IPS-20b (cell line): Measurements from ENCODE around the gene SLC30A4.

Experiments used
- H3K27ac ChIP-seq: one replicate; pipeline ENCODE4 v1.5.1; 2013; ENCODE audit warnings: low read length
- H3K27me3 ChIP-seq: 2 replicates; pipeline ENCODE4 v1.6.1; 2013; ENCODE audit warnings: mild to moderate bottlenecking, low read length, inconsistent platforms; ENCODE audit not compliant: insufficient read depth
- H3K36me3 ChIP-seq: 2 replicates; pipeline ENCODE4 v1.6.1; 2013; ENCODE audit warnings: low read depth, mild to moderate bottlenecking, inconsistent platforms, low read length, moderate library complexity; ENCODE audit not compliant: insufficient read depth
- H3K4me1 ChIP-seq: 2 replicates; pipeline ENCODE4 v1.6.1; 2013; ENCODE audit warnings: mild to moderate bottlenecking, control low read depth, inconsistent platforms, low read length, moderate library complexity; ENCODE audit not compliant: insufficient read depth
- H3K4me3 ChIP-seq: 2 replicates; pipeline ENCODE4 v1.5.1; 2013; ENCODE audit warnings: mild to moderate bottlenecking, low read length, inconsistent platforms
- H3K9ac ChIP-seq: 2 replicates; pipeline ENCODE4 v1.6.1; 2013; ENCODE audit warnings: low read depth, mild to moderate bottlenecking, inconsistent platforms, low read length, moderate library complexity
- H3K9me3 ChIP-seq: 2 replicates; pipeline ENCODE4 v1.6.1; 2013; ENCODE audit warnings: mild to moderate bottlenecking, low read depth, low read length, inconsistent platforms; ENCODE audit not compliant: insufficient read depth

Gene SLC30A4

GRCh38 chr15:45498701-45499100 is 23.9 kb downstream of the SLC30A4 start:
- Histone ChIP-seq H3K4me3 (no peak overlapping the region), H3K27ac (no peak overlapping the region), H3K9me3 (no peaks in the 10 kb centered on the region)

DNA sequence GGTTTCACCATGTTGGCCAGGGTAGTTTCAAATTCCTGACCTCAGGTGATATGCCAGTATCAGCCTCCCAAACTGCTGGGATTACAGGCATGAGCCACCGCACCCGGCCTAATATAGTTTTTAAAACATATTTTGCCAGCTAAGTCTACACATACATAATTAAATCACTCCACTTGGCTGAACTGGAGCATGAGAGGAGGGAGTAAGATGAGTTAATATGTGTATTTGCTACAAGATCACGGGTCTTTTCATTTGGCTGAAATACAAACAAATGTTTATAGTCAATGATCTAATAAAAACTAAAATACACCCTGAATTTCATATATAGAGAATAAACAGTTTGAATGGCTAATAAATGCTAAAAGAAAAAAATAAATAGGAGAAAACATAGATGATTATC is 25.3 kb downstream of the SLC30A4 start:
- no peak overlapping the region for H3K4me3 ChIP-seq

More at GRCh38 chr15:45498701-45499100, 23.9 kb downstream of the SLC30A4 start:
- Histone ChIP-seq H3K27me3 (no peaks in the 10 kb centered on the region), H3K4me1 (no peaks in the 10 kb centered on the region), H3K36me3 (no peaks in the 10 kb centered on the region), H3K9ac (no peak overlapping the region)

GRCh38 chr15:45496658-45497057 is 25.9 kb downstream of the SLC30A4 start:
- Histone ChIP-seq H3K9me3 (no peaks in the 10 kb centered on the region), H3K4me3 (no peak overlapping the region), H3K36me3 (no peaks in the 10 kb centered on the region), H3K4me1 (no peaks in the 10 kb centered on the region), H3K27me3 (no peaks in the 10 kb centered on the region), H3K27ac (no peak overlapping the region), H3K9ac (no peak overlapping the region)

More for the DNA sequence above, 25.3 kb downstream of the SLC30A4 start:
- Histone ChIP-seq H3K27me3 (no peaks in the 10 kb centered on the region), H3K36me3 (no peaks in the 10 kb centered on the region), H3K9ac (no peak overlapping the region), H3K4me1 (no peaks in the 10 kb centered on the region), H3K9me3 (no peaks in the 10 kb centered on the region), H3K27ac (no peak overlapping the region)

DNA sequence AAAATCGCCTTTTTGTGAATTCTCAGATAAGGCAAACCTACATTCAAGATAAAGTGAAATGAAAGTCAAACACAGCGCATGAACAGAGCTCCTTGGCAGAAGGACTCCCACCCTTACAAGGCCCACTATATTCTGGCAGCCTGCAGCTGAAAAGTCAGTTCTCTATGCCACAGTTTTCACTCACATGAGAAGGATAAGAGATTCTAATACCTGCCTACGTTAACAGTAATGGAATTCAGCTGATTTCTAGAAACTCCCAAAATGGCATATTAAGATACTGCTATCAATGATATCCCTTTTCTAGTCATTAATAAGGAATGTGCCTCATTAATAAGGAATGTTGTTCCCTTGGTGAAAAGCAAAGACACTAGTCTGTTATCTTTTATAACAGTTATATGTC is 27.0 kb downstream of the SLC30A4 start:
- H3K9me3 ChIP-seq = no peaks in the 10 kb centered on the region
- no peak overlapping the region for H3K9ac ChIP-seq
- H3K4me1 ChIP-seq = no peaks in the 10 kb centered on the region
- no peak overlapping the region for H3K4me3 ChIP-seq
- no peaks in the 10 kb centered on the region for H3K36me3 ChIP-seq
- H3K27ac ChIP-seq = no peak overlapping the region
- no peaks in the 10 kb centered on the region for H3K27me3 ChIP-seq

GRCh38 chr15:45489690-45490238 is 32.8 kb downstream of the SLC30A4 start:
- Histone ChIP-seq H3K4me3 (no peak overlapping the region), H3K4me1 (no peaks in the 10 kb centered on the region), H3K9me3 (no peaks in the 10 kb centered on the region), H3K27ac (no peak overlapping the region), H3K9ac (no peak overlapping the region), H3K36me3 (no peaks in the 10 kb centered on the region), H3K27me3 (peaks cover 4% of the 10 kb centered on the region)

- H3K4me3 ChIP-seq = no peak overlapping the region
- H3K27ac ChIP-seq = no peak overlapping the region
- peaks cover 4% of the 10 kb centered on the region; the same call in 1 of the 2 replicates for H3K4me1 ChIP-seq
- H3K27me3 ChIP-seq = peaks cover 28% of the 10 kb centered on the region
- no peaks in the 10 kb centered on the region for H3K9me3 ChIP-seq
- H3K9ac ChIP-seq = no peak overlapping the region
- H3K36me3 ChIP-seq = no peaks in the 10 kb centered on the region
Measured at GRCh38 chr15:45486317-45486716, 36.2 kb downstream of the SLC30A4 start.

DNA sequence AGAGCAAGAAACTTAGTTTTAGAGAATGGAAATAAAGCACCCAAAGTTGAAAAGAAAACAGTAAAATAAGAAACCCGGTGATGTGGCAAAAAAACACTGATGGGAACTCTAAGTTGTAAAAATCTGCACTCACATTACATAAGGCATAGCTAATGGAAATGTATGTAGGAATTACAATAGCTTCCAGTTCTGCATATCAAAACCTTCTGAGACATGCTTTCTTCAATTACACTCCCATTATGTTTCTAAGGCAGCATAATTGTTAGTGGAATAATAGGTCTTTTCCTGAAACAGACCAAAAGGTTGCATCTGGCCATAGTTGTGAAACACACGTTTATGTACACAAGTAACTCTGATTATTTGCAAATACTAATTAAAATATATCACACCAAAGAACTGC is 41.4 kb downstream of the SLC30A4 start:
- no peak overlapping the region for H3K4me3 ChIP-seq
- peaks cover 13% of the 10 kb centered on the region for H3K4me1 ChIP-seq
- no peak overlapping the region for H3K9ac ChIP-seq
- no peak overlapping the region for H3K27ac ChIP-seq
- no peaks in the 10 kb centered on the region for H3K36me3 ChIP-seq
- H3K9me3 ChIP-seq = no peaks in the 10 kb centered on the region
- H3K27me3 ChIP-seq = peaks cover 76% of the 10 kb centered on the region

GRCh38 chr15:45476410-45476809 is 46.1 kb downstream of the SLC30A4 start:
- H3K27ac ChIP-seq = no peak overlapping the region
- H3K4me3 ChIP-seq = no peak overlapping the region
- peaks cover 96% of the 10 kb centered on the region for H3K27me3 ChIP-seq
- no peaks in the 10 kb centered on the region for H3K36me3 ChIP-seq
- H3K9me3 ChIP-seq = no peaks in the 10 kb centered on the region
- no peak overlapping the region for H3K9ac ChIP-seq
- H3K4me1 ChIP-seq = peaks cover 16% of the 10 kb centered on the region

DNA sequence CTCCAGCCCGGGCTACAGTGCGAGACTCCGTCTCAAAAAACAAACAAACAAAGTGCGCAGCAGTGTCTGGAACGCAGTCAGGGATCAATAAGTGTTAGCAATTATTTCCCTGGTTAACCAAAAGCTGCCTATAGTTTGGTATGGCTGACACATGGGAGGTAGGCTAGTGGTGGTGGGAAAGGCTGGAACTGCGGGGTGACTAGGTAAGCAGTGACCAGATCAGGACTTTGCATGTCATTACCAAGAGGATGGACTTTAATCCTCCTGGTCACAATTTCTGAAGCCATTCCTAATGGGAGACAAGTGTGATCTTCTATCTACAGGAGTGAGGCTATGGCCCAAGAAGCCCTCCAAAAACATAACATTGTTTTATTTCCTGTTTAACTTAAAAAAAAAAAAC is 47.8 kb downstream of the SLC30A4 start:
- no peaks in the 10 kb centered on the region for H3K9me3 ChIP-seq
- no peak overlapping the region for H3K9ac ChIP-seq
- H3K27me3 ChIP-seq = peaks cover 96% of the 10 kb centered on the region
- H3K4me1 ChIP-seq = peaks cover 7% of the 10 kb centered on the region; the same call in 1 of the 2 replicates
- no peaks in the 10 kb centered on the region for H3K36me3 ChIP-seq
- H3K27ac ChIP-seq = no peak overlapping the region
- no peak overlapping the region for H3K4me3 ChIP-seq

DNA sequence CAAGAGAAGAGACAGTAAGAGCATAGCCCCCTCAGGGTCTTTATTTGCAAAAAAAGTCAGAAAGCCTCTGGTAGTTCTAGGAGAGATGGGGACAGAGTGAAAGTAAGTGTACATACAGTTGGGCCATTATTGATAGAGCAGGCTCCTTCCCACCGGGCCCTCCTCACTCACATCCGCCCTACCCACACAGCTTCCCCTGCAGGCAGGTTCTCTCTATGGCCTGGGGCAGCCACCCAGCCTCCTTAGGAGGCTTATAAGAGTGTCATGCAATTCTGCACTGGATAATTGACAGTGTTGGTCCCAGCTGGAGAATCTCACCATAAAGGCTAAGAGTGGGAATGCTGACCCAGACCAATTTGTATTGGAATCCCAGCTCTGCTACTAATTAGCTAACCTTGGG is 49.5 kb downstream of the SLC30A4 start:
- H3K9ac ChIP-seq = no peak overlapping the region
- no peak overlapping the region for H3K27ac ChIP-seq
- H3K4me3 ChIP-seq = no peak overlapping the region
- H3K9me3 ChIP-seq = no peaks in the 10 kb centered on the region
- peaks cover 13% of the 10 kb centered on the region for H3K4me1 ChIP-seq
- peaks cover 98% of the 10 kb centered on the region for H3K27me3 ChIP-seq
- H3K36me3 ChIP-seq = no peaks in the 10 kb centered on the region

DNA sequence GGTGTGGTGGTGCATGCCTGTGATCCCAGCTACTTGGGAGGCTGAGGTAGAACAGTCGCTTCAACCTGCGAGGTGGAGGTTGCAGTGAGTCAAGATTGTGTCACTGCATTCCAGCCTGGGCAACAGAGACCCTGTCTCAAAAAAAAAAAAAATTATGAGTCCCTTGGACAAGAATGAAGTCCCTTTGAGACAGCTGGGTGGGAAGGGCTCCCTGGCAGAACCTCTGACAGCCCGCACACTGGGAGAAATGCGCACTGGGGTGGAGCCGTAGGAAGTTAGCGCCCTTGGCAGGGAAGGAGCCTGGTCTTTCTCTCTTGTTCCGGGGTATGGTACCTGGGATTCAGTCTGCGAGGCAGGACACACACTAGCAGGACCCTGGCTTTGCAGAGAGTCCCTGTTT is 51.4 kb downstream of the SLC30A4 start:
- Histone ChIP-seq H3K9ac (no peak overlapping the region), H3K4me3 (no peak overlapping the region), H3K4me1 (peaks cover 13% of the 10 kb centered on the region), H3K9me3 (no peaks in the 10 kb centered on the region), H3K27me3 (peaks cover 100% of the 10 kb centered on the region), H3K27ac (no peak overlapping the region), H3K36me3 (no peaks in the 10 kb centered on the region)

- peaks cover 98% of the 10 kb centered on the region for H3K27me3 ChIP-seq
Measured at GRCh38 chr15:45469441-45469840, 53.1 kb downstream of the SLC30A4 start.

More at GRCh38 chr15:45469441-45469840, 53.1 kb downstream of the SLC30A4 start:
- Histone ChIP-seq H3K4me1 (peaks cover 13% of the 10 kb centered on the region), H3K36me3 (no peaks in the 10 kb centered on the region), H3K9ac (no peak overlapping the region), H3K27ac (no peak overlapping the region), H3K9me3 (no peaks in the 10 kb centered on the region), H3K4me3 (no peak overlapping the region)
